Measurements from ENCODE around the gene OSBPL1A. TPM values are rescaled to one million over a fixed set of nuclear protein-coding genes. Genes with fewer than 3 reads are reported as not detected.

OSBPL1A gene
- total RNA-seq, 1 experiment from 2014 or later, result 34.6 TPM

DNA sequence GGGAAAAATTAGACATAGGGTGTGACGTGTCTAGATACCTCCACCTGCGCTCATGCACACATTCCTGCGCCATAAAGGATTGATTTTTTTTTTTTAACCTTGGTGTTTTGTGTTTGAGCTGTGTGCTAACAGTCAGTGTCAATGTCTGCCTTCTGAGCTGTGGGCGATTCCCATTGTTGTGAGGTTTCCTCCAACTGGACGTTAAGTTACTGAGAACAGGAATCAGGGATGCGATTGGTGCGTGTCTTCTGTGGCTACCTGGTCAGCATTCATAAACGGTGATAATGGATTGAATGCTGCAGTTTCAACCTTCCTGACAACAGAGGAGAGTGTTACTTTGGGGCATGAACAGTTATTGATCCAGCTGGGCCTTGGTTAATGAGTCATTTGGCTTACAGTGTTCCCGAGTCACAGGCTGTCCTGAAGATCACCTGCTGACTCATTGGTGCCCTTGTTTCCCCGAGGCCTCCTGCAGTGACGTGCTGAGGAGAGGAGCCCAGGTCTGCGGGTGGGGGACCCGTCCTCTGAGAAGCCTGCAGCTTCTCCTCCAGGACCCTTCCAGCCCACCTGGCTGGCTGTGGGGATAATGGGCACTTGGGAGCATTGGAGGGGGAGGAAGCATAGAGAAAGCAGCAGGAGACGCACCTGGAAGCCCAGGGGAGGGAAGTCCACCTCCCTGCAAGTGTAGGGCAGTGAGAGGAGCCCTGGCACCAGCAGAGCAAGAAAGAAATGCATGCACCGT, 284.6 kb downstream of the OSBPL1A start:
- no peaks in the 10 kb centered on the region for H3K9me3 ChIP-seq (replicated peaks)
- no peak for DNase-seq (ENCODE audit: low read depth in 1 of 2, low spot score in 2 of 2)
- no peaks in the 10 kb centered on the region for H3K4me1 ChIP-seq (replicated peaks)
- H3K36me3 ChIP-seq, result no peaks in the 10 kb centered on the region
- H3K27me3 ChIP-seq (replicated peaks), result no peaks in the 10 kb centered on the region
- no peak overlapping the region for H3K27ac ChIP-seq
- no peak overlapping the region for H3K4me3 ChIP-seq

DNA sequence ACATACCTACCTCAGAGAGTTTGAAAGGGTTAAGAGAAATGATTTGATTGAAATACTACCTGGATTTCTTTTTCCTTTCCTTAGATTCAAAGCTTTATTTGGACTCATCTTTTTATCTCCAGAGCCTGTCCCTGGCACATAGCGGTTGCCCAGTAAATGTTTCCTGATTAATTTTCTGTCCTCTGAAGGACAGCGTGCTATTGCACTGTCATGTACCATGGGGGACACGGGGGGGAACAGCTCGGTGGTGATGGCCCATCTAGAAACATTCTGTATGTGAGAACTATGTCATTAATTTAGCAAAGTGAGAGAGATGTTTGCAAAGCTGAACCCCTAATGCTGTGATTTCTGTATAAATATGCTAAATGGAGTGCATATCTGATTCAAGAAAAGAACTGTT, 285.2 kb downstream of the OSBPL1A start:
- no peak for DNase-seq (ENCODE audit: low read depth in 1 of 2, low spot score in 2 of 2)
- Histone ChIP-seq H3K36me3 (no peaks in the 10 kb centered on the region), H3K27ac (no peak overlapping the region), H3K9me3 (replicated peaks) (no peaks in the 10 kb centered on the region), H3K4me3 (no peak overlapping the region), H3K27me3 (replicated peaks) (no peaks in the 10 kb centered on the region), H3K4me1 (replicated peaks) (no peaks in the 10 kb centered on the region)

Other genes with a start within 250 kb of the OSBPL1A start
- 27.7 and 33.2 TPM in 2 replicates for gene IMPACT, start 28.8 kb upstream of the OSBPL1A start, total RNA-seq (2014; rRNA removed; shearing (Covaris generic))
- gene HRH4, start 62.8 kb upstream of the OSBPL1A start, total RNA-seq (2014; rRNA removed; shearing (Covaris generic)), result not detected in 2 replicates

All from SJSA1 (cell line).